ENCODE measurements around the gene USP6NL.

DNA sequence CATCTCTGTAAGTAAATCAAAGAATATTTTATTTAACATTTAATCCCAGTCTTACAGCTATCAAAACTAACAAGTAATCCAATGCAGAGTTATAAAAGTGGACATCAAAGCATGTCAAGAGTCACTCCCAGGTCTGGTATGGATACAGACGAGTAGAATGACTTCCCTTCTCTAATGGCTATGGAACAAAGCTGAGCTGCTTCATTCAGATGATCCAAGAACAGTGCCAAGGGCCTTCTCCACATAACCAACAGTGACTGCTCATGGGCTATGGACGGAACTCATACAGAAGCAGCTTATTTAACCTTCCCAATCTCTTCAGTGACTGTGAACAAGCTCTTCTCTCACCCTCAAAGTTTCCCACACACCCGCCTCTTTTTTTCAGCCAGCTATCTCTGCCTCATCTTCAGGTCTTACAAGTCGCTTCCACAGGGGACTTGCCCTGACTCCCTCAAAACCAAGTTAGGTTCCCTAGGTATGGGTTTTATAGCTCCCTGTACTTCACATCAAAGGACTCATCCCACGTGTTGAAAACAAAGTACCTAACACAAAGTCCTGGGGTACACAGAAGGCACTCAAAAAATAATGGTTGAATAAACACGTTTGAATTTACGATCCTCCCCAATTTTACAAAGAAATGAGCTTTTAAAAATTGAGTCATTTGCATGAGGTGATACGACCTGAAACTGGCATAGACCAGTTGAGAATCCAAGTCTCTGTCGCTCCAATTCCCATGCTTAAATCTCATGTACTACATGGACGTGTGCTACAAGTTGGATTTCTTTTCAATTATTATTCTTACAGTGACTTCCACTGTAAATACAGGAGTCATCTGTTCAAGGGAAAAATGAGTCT, 3.1 kb downstream of the USP6NL start:
- TF ChIP-seq, protein P1, sequence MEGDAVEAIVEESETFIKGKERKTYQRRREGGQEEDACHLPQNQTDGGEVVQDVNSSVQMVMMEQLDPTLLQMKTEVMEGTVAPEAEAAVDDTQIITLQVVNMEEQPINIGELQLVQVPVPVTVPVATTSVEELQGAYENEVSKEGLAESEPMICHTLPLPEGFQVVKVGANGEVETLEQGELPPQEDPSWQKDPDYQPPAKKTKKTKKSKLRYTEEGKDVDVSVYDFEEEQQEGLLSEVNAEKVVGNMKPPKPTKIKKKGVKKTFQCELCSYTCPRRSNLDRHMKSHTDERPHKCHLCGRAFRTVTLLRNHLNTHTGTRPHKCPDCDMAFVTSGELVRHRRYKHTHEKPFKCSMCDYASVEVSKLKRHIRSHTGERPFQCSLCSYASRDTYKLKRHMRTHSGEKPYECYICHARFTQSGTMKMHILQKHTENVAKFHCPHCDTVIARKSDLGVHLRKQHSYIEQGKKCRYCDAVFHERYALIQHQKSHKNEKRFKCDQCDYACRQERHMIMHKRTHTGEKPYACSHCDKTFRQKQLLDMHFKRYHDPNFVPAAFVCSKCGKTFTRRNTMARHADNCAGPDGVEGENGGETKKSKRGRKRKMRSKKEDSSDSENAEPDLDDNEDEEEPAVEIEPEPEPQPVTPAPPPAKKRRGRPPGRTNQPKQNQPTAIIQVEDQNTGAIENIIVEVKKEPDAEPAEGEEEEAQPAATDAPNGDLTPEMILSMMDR (IDR thresholded peaks at IDR 0.05): no peak
- TF ChIP-seq POLR2AphosphoS5 (IDR thresholded peaks at IDR 0.05; ENCODE audit: low read depth, low read length) (no peak), CHD2 (IDR thresholded peaks at IDR 0.05; ENCODE audit: low read length, partially characterized antibody) (no peak), SMC3 (IDR thresholded peaks at IDR 0.05; ENCODE audit: low read depth, low read length) (no peak), TAF1 (IDR thresholded peaks at IDR 0.05; ENCODE audit: borderline replicate concordance, low read depth, low read length) (no peak), RAD21 (IDR thresholded peaks at IDR 0.05; ENCODE audit: low read length) (no peak), EZH2phosphoT487 (IDR thresholded peaks at IDR 0.05; ENCODE audit: borderline replicate concordance, low read depth) (no peak), MXI1 (IDR thresholded peaks at IDR 0.05; ENCODE audit: low read depth, low read length) (no peak), EP300 (IDR thresholded peaks at IDR 0.05; ENCODE audit: borderline replicate concordance in 1 of 2, low read depth in 1 of 2, low read length in 1 of 2) (no peak), YY1 (IDR thresholded peaks at IDR 0.05; ENCODE audit: low read depth) (no peak), RFX5 (IDR thresholded peaks at IDR 0.05; ENCODE audit: low read length) (no peak)
- TF ChIP-seq, protein P2, sequence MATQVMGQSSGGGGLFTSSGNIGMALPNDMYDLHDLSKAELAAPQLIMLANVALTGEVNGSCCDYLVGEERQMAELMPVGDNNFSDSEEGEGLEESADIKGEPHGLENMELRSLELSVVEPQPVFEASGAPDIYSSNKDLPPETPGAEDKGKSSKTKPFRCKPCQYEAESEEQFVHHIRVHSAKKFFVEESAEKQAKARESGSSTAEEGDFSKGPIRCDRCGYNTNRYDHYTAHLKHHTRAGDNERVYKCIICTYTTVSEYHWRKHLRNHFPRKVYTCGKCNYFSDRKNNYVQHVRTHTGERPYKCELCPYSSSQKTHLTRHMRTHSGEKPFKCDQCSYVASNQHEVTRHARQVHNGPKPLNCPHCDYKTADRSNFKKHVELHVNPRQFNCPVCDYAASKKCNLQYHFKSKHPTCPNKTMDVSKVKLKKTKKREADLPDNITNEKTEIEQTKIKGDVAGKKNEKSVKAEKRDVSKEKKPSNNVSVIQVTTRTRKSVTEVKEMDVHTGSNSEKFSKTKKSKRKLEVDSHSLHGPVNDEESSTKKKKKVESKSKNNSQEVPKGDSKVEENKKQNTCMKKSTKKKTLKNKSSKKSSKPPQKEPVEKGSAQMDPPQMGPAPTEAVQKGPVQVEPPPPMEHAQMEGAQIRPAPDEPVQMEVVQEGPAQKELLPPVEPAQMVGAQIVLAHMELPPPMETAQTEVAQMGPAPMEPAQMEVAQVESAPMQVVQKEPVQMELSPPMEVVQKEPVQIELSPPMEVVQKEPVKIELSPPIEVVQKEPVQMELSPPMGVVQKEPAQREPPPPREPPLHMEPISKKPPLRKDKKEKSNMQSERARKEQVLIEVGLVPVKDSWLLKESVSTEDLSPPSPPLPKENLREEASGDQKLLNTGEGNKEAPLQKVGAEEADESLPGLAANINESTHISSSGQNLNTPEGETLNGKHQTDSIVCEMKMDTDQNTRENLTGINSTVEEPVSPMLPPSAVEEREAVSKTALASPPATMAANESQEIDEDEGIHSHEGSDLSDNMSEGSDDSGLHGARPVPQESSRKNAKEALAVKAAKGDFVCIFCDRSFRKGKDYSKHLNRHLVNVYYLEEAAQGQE (IDR thresholded peaks at IDR 0.05; ENCODE audit: low read depth, low read length): no peak
